ENCODE results near the gene CAPN8. TPM values are rescaled to one million over a fixed set of nuclear protein-coding genes. Genes with fewer than 3 reads are reported as not detected.

Gene CAPN8
- total RNA-seq, 1 experiment from 2014 or later = 0.28 TPM

DNA sequence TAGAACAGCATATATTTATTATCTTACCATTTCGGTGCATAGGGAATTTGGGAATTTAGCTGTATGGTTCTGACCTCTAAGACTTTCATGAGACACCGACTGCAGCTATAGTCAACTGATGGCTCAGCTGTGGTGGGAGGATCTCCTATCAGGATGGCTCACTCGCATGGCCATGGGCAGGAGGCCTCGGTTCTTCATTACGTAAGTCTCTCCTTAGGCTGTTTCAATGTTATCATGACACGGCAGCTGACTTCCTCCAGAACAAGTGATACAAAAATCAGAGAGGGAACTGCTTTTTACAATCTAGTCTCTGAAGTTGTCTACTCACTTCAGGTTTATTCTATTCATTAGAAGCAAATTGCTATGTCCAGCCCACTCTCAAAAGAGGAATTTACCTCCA, 13.3 kb upstream of the CAPN8 start:
- Mint-ChIP-seq H3K4me1 (no peaks in the 10 kb centered on the region), H3K9me3 (peaks cover 27% of the 10 kb centered on the region), H3K4me3 (no peak overlapping the region), H3K36me3 (peaks cover 23% of the 10 kb centered on the region), H3K27me3 (ENCODE audit: low read depth) (peaks cover 13% of the 10 kb centered on the region), H3K27ac (no peak overlapping the region)
- no peak for DNase-seq (ENCODE audit: low spot score)
- ChIA-PET CTCF (interaction anchor here (1.1 to 3.5 kb wide), 4 partner anchors 8 to 122 kb away, joined by 3 to 26 read pairs (median 9); no protein-coding TSS in a partner anchor), POLR2A (interaction anchor here (0.5 kb wide), 1 partner anchor 127 kb away, joined by 5 read pairs; no protein-coding TSS in a partner anchor)
- ATAC-seq = no peak
- TF ChIP-seq NFATC4 (CRISPR knock-in tag; IDR thresholded peaks at IDR 0.05) = no peak

DNA sequence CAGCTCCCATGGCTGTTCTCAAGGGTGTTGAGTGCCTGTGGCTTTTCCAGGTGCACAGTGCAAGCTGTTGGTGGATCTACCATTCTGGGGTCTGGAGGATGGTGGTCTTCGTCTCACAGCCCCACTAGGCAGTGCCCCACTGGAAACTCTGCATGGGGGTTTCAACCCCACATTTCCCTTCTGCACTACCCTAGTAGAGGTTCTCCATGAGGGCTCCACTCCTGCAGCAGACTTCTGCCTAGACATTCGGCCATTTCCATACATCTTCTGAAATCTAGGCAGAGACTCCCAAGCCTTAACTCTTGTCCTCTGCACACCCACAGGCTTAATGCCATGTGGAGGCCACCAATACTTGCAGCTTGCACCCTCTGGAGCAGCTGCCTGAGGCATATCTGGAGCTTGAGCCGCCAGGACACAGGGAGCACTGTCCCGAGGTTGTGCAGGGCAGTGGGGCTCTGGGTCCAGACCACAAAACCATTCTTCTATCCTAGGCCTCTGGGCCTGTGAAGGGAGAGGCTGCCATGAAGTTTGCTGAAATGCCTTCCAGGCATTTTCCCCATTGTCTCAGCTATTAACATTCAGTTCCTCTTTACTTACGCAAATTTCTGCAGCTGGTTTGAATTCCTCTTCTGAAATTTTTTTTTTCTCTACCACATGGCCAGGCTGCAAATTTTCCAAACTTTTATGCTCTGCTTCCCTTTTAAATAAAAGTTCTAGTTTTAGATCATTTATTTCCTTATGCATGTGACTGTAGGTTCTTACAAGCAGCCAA, 8.8 kb upstream of the CAPN8 start:
- no peak overlapping the region for H3K4me3 Mint-ChIP-seq
- peaks cover 42% of the 10 kb centered on the region for H3K9me3 Mint-ChIP-seq
- peaks cover 34% of the 10 kb centered on the region for H3K36me3 Mint-ChIP-seq
- H3K4me1 Mint-ChIP-seq = peaks cover 3% of the 10 kb centered on the region; the same call in 1 of the 2 replicates
- TF ChIP-seq ETV6 (CRISPR knock-in tag; IDR thresholded peaks at IDR 0.05) (no peak), FOXJ3 (CRISPR knock-in tag; IDR thresholded peaks at IDR 0.05; ENCODE audit: borderline replicate concordance) (no peak), TCF7 (CRISPR knock-in tag; IDR thresholded peaks at IDR 0.05; ENCODE audit: low read depth) (no peak), GRHL2 (CRISPR knock-in tag; IDR thresholded peaks at IDR 0.05; ENCODE audit: insufficient replicate concordance, severe bottlenecking) (no peak), JUN (CRISPR knock-in tag; IDR thresholded peaks at IDR 0.05) (no peak), OVOL2 (CRISPR knock-in tag; IDR thresholded peaks at IDR 0.05; ENCODE audit: borderline replicate concordance) (no peak), FOXP1 (CRISPR knock-in tag; IDR thresholded peaks at IDR 0.05; ENCODE audit: borderline replicate concordance) (no peak), GTF2I (CRISPR knock-in tag; conservative IDR thresholded peaks at IDR 0.05) (no peak), ZNF423 (CRISPR knock-in tag; IDR thresholded peaks at IDR 0.05) (no peak), SP1 (CRISPR knock-in tag; conservative IDR thresholded peaks at IDR 0.05) (no peak), TEAD1 (CRISPR knock-in tag; IDR thresholded peaks at IDR 0.05) (no peak), ESRRA (CRISPR knock-in tag; IDR thresholded peaks at IDR 0.05; ENCODE audit: borderline replicate concordance) (no peak)
- TF ChIP-seq, protein P1, sequence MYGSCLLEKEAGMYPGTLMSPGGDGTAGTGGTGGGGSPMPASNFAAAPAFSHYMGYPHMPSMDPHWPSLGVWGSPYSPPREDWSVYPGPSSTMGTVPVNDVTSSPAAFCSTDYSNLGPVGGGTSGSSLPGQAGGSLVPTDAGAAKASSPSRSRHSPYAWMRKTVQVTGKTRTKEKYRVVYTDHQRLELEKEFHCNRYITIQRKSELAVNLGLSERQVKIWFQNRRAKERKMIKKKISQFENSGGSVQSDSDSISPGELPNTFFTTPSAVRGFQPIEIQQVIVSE (CRISPR knock-in tag; IDR thresholded peaks at IDR 0.05; ENCODE audit: borderline replicate concordance) = no peak
- TF ChIP-seq, protein P2, sequence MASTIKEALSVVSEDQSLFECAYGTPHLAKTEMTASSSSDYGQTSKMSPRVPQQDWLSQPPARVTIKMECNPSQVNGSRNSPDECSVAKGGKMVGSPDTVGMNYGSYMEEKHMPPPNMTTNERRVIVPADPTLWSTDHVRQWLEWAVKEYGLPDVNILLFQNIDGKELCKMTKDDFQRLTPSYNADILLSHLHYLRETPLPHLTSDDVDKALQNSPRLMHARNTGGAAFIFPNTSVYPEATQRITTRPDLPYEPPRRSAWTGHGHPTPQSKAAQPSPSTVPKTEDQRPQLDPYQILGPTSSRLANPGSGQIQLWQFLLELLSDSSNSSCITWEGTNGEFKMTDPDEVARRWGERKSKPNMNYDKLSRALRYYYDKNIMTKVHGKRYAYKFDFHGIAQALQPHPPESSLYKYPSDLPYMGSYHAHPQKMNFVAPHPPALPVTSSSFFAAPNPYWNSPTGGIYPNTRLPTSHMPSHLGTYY (CRISPR knock-in tag; IDR thresholded peaks at IDR 0.05) = no peak
- TF ChIP-seq, protein P3, sequence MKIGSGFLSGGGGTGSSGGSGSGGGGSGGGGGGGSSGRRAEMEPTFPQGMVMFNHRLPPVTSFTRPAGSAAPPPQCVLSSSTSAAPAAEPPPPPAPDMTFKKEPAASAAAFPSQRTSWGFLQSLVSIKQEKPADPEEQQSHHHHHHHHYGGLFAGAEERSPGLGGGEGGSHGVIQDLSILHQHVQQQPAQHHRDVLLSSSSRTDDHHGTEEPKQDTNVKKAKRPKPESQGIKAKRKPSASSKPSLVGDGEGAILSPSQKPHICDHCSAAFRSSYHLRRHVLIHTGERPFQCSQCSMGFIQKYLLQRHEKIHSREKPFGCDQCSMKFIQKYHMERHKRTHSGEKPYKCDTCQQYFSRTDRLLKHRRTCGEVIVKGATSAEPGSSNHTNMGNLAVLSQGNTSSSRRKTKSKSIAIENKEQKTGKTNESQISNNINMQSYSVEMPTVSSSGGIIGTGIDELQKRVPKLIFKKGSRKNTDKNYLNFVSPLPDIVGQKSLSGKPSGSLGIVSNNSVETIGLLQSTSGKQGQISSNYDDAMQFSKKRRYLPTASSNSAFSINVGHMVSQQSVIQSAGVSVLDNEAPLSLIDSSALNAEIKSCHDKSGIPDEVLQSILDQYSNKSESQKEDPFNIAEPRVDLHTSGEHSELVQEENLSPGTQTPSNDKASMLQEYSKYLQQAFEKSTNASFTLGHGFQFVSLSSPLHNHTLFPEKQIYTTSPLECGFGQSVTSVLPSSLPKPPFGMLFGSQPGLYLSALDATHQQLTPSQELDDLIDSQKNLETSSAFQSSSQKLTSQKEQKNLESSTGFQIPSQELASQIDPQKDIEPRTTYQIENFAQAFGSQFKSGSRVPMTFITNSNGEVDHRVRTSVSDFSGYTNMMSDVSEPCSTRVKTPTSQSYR (CRISPR knock-in tag; IDR thresholded peaks at IDR 0.05) = no peak
- ChIA-PET POLR2A (no interaction called here), CTCF (interaction anchor here (1.0 to 2.2 kb wide), 2 partner anchors 118 to 541 kb away, joined by 4 to 6 read pairs; no protein-coding TSS in a partner anchor)
- ATAC-seq (no peak; the same call in 1 of the 2 replicates), DNase-seq (ENCODE audit: low spot score) (no peak)
- no peak overlapping the region for H3K27ac Mint-ChIP-seq
- H3K27me3 Mint-ChIP-seq (ENCODE audit: low read depth) = peaks cover 10% of the 10 kb centered on the region

DNA sequence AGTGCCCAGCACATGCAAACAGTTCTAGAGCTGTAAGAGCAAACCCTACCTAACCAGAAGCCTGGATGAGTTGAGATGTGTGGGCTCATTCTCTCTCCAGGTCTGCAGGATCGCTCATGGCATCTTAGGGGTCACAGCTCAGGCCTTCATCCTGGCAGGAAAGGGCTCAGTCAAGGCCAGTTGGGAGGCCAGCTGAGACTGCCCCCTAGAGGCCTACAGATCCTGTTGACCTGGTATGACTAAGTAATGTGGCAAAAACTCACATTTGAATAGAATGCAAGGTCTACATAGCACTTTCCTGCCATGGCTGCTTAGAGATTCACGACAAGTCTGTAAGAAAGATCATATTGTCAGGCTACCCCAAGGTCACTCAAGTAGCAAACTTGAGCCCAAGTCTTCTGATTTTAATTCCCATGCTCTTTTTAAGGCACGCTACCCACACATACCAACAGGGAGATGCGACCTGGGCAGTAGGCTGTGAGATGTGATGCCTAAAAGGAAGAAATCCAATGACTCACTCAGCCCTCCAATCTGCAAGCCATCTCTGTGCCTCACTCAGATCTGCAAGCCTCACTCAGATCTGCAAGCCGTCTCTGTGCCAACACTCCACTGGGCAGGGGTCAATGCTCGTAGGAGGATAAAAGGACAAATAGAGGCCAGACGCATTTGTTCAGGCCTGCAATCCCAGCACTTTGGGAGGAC, 5.1 kb upstream of the CAPN8 start:
- Mint-ChIP-seq H3K4me1 (peaks cover 3% of the 10 kb centered on the region; the same call in 1 of the 2 replicates), H3K36me3 (peaks cover 26% of the 10 kb centered on the region), H3K27me3 (ENCODE audit: low read depth) (peaks cover 10% of the 10 kb centered on the region), H3K27ac (no peak overlapping the region), H3K9me3 (peaks cover 31% of the 10 kb centered on the region), H3K4me3 (no peak overlapping the region)
- ChIA-PET CTCF (interaction anchor here (0.5 to 2.0 kb wide), 37 partner anchors 9 to 582 kb away, joined by 3 to 14 read pairs (median 4); partner anchors contain the start of genes CCDC185 and SUSD4), POLR2A (no interaction called here)
- ATAC-seq = peak; percentile 97
- DNase-seq (ENCODE audit: low spot score) = peak; percentile 66
- TF ChIP-seq FOXJ3 (CRISPR knock-in tag; IDR thresholded peaks at IDR 0.05; ENCODE audit: borderline replicate concordance) = no peak
- no peak for TF ChIP-seq ZNF396 (CRISPR knock-in tag; IDR thresholded peaks at IDR 0.05; ENCODE audit: borderline replicate concordance)
- TF ChIP-seq ETV6 (CRISPR knock-in tag; IDR thresholded peaks at IDR 0.05) = 0 out of 2 replicates have a peak, but pooled peaks have one; percentile 34
- TF ChIP-seq, protein P4, sequence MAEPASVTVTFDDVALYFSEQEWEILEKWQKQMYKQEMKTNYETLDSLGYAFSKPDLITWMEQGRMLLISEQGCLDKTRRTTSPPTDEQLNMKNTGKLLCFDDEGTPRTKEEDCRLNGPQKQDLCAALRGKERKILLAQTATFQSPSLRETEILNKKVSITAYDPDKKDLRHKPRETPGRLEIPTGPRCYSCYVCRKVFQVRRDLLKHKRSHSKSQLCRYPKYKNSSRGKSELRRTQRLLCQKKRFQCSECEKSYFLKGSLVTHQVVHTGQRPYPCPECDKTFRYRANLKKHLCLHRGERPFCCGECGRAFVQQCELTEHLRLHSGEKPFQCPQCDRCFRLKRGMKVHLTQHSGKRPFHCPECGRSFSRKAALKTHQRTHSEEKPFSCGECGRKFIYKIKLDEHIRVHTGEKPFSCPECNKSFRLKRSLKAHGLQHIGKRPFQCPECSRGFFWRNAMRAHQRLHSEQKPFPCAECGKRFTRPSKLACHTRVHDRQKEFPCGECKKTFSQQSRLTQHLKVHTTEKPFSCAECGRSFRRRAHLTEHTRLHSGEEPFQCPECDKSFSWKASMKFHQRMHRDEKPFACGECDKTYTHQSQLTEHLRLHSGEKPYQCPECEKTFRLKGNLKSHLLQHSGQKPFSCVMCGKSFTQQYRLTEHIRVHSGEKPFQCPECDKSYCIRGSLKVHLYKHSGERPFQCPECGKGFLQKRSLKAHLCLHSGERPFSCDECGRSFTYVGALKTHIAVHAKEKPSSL (CRISPR knock-in tag; conservative IDR thresholded peaks at IDR 0.05) = no peak
- TF ChIP-seq, protein P5, sequence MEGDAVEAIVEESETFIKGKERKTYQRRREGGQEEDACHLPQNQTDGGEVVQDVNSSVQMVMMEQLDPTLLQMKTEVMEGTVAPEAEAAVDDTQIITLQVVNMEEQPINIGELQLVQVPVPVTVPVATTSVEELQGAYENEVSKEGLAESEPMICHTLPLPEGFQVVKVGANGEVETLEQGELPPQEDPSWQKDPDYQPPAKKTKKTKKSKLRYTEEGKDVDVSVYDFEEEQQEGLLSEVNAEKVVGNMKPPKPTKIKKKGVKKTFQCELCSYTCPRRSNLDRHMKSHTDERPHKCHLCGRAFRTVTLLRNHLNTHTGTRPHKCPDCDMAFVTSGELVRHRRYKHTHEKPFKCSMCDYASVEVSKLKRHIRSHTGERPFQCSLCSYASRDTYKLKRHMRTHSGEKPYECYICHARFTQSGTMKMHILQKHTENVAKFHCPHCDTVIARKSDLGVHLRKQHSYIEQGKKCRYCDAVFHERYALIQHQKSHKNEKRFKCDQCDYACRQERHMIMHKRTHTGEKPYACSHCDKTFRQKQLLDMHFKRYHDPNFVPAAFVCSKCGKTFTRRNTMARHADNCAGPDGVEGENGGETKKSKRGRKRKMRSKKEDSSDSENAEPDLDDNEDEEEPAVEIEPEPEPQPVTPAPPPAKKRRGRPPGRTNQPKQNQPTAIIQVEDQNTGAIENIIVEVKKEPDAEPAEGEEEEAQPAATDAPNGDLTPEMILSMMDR (IDR thresholded peaks at IDR 0.05) = peak; percentile 63; the same call in 1 of the 2 replicates
- no peak for TF ChIP-seq ZNF671 (CRISPR knock-in tag; IDR thresholded peaks at IDR 0.05)
- no peak for TF ChIP-seq GABPB1 (CRISPR knock-in tag; IDR thresholded peaks at IDR 0.05)
- TF ChIP-seq NFYB (CRISPR knock-in tag; conservative IDR thresholded peaks at IDR 0.05; ENCODE audit: low read depth) = no peak
